C4-2B (cell line): ENCODE measurements around the gene CHD2.

Experiments
- CTCF ChIP-seq: fragments of 450-650 bp; conservative IDR thresholded peaks from 2 replicates; pipeline ENCODE4 v1.5.1; 2017; ENCODE audit warnings: mild to moderate bottlenecking
- ZFX ChIP-seq: fragments of 450-650 bp; IDR thresholded peaks from 2 replicates; pipeline ENCODE4 v1.6.1; 2017

GRCh38 chr15:92936693-92937092, 36.6 kb downstream of the CHD2 start:
- no peak for TF ChIP-seq CTCF
- TF ChIP-seq ZFX = no peak
